Gastrocnemius medialis (tissue), 4 donors: ENCODE results near the gene PDRG1. TPM values are rescaled to one million over a fixed set of nuclear protein-coding genes. Genes with fewer than 3 reads are reported as not detected.

Experiments
- ATAC-seq, 2 donors: fragments of 150-250 bp; one replicate each; pipeline ENCODE4 v1.9.1; 2016
- DNase-seq, 2 donors: peaks; one replicate each; pipeline ENCODE4 v3.0.0-alpha.2; 2019
- H3K27ac ChIP-seq, 4 donors: fragments of 200-600 bp; sonication (generic); 1 replicate in 1 of 4; 2 replicates in 3 of 4; pipeline ENCODE4 v1.5.1; 2016 to 2018; ENCODE audit warnings: mild to moderate bottlenecking in 2 of 4, moderate library complexity in 1 of 4
- H3K27me3 ChIP-seq, 3 donors: fragments of 200-600 bp; sonication (generic) in 2 of 3; 1 replicate in 1 of 3; 2 replicates in 2 of 3; pipeline versions ENCODE4 v1.5.1 to v1.6.0; 2016 to 2019; ENCODE audit warnings: mild to moderate bottlenecking in 1 of 3, moderate library complexity in 1 of 3
- H3K36me3 ChIP-seq, 2 donors: fragments of 200-600 bp; sonication (generic) in 1 of 2; one replicate each; pipeline ENCODE4 v1.5.1; 2017 to 2018
- H3K4me1 ChIP-seq, 2 donors: fragments of 200-600 bp; sonication (generic) in 1 of 2; one replicate each; pipeline ENCODE4 v1.5.1; 2016 to 2017; ENCODE audit warnings: mild to moderate bottlenecking in 2 of 2
- H3K4me3 ChIP-seq, 4 donors: fragments of 200-600 bp; sonication (generic) in 3 of 4; 1 replicate in 1 of 4; 2 replicates in 3 of 4; pipeline ENCODE4 v1.5.1; 2016 to 2019; ENCODE audit warnings: mild to moderate bottlenecking in 2 of 4
- H3K9me3 ChIP-seq, 3 donors: fragments of 200-600 bp; sonication (generic) in 2 of 3; 1 replicate in 1 of 3; 2 replicates in 2 of 3; pipeline ENCODE4 v1.5.1; 2016 to 2019
- POLR2A ChIP-seq, 2 donors: fragments of 450-650 bp; IDR thresholded peaks; one replicate each; pipeline ENCODE4 v1.6.1; 2017; ENCODE audit warnings: antibody characterized with exemption in 2 of 2, mild to moderate bottlenecking in 2 of 2, moderate library complexity in 2 of 2
- in situ Hi-C, 4 donors: fragments of 200-750 bp; cut with MboI; loops; one replicate each; pipeline versions ENCODE4 v1.15.0 to v1.8.0; 2017; ENCODE audit warnings: low sequenced_read_pairs in 4 of 4
- intact Hi-C: fragments of 100-400 bp; cut with DNase I; formaldehyde crosslinking; loops from one replicate; pipeline ENCODE4 v1.15.1; 2023; ENCODE audit warnings: low total_unique reads
- total RNA-seq, 4 donors: library from RNA; depleted of rRNA; stranded (reverse); fragments of >200 nt; gene quantifications; one replicate each; pipeline versions ENCODE4 v1.1.0 to v1.2.3, GENCODE V29; 2016
- TF ChIP-seq, protein P1 (sequence below), 5 experiments: fragments of 450-650 bp in 3 of 5; fragments of 200-600 bp in 2 of 5; sonication (generic) in 2 of 5; IDR thresholded peaks in 4 of 5; conservative IDR thresholded peaks in 1 of 5; 1 replicate in 4 of 5; 2 replicates in 1 of 5; pipeline ENCODE4 v1.5.1; 2016 to 2019; ENCODE audit warnings: antibody characterized with exemption in 5 of 5, mild to moderate bottlenecking in 3 of 5, moderate library complexity in 3 of 5

PDRG1 gene
- total RNA-seq, 4 donors from 2014 or later: 7.0 to 12.9 (median 9.6) TPM

GRCh38 chr20:31966991-31967655 is 15.3 kb upstream of the PDRG1 start:
- DNase-seq: no peak
- ATAC-seq: no peak
- Histone ChIP-seq H3K36me3 (no peaks in the 10 kb centered on the region), H3K27me3 (peaks cover 19 to 21% (median 20%) of the 10 kb centered on the region in 3 donors), H3K4me3 (no peak overlapping the region), H3K4me1 (no peaks in the 10 kb centered on the region), H3K9me3 (no peaks in the 10 kb centered on the region), H3K27ac (no peak overlapping the region)
- intact Hi-C loops (no loop called here), in situ Hi-C loops (no loop called here)
- TF ChIP-seq POLR2A (IDR thresholded peaks at IDR 0.05): no peak
- TF ChIP-seq, protein P1, sequence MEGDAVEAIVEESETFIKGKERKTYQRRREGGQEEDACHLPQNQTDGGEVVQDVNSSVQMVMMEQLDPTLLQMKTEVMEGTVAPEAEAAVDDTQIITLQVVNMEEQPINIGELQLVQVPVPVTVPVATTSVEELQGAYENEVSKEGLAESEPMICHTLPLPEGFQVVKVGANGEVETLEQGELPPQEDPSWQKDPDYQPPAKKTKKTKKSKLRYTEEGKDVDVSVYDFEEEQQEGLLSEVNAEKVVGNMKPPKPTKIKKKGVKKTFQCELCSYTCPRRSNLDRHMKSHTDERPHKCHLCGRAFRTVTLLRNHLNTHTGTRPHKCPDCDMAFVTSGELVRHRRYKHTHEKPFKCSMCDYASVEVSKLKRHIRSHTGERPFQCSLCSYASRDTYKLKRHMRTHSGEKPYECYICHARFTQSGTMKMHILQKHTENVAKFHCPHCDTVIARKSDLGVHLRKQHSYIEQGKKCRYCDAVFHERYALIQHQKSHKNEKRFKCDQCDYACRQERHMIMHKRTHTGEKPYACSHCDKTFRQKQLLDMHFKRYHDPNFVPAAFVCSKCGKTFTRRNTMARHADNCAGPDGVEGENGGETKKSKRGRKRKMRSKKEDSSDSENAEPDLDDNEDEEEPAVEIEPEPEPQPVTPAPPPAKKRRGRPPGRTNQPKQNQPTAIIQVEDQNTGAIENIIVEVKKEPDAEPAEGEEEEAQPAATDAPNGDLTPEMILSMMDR (IDR thresholded peaks at IDR 0.05 in 4 of 5, conservative IDR thresholded peaks at IDR 0.05 in 1 of 5): no peak

DNA sequence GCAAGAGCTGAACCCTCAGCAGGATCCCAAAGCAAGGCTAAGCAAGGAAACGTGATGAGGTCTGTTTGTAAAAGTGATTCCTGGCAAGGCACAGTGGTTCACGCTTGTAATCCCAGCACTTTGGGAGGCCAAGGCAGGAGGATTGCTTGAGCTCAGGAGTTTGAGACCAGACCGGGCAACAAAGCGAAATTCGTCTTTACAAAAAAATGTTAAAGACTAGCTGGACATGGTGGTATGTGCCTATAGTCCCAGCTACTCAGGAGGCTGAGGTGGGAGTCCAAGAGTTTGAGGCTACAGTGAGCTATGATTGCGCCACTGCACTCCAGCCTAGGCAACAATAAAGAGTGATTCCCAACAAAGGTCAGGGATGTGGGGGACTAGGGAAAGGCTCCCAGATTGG is 12.0 kb upstream of the PDRG1 start:
- peaks cover 14 to 21% (median 20%) of the 10 kb centered on the region in 3 donors for H3K27me3 ChIP-seq

GRCh38 chr20:31962761-31963160 is 10.9 kb upstream of the PDRG1 start:
- DNase-seq: no peak
- intact Hi-C loops: no loop called here
- Histone ChIP-seq H3K4me3 (no peak overlapping the region), H3K27ac (no peak overlapping the region), H3K4me1 (no peaks in the 10 kb centered on the region), H3K36me3 (no peaks in the 10 kb centered on the region), H3K27me3 (peaks cover 14 to 20% (median 19%) of the 10 kb centered on the region in 3 donors), H3K9me3 (no peaks in the 10 kb centered on the region)
- TF ChIP-seq, protein P1 (IDR thresholded peaks at IDR 0.05 in 4 of 5, conservative IDR thresholded peaks at IDR 0.05 in 1 of 5): no peak
- TF ChIP-seq POLR2A (IDR thresholded peaks at IDR 0.05): no peak
- in situ Hi-C loops: no loop called here
- ATAC-seq: no peak

More for the DNA sequence above, 12.0 kb upstream of the PDRG1 start:
- in situ Hi-C loops (no loop called here), intact Hi-C loops (no loop called here)
- no peak overlapping the region for H3K4me3 ChIP-seq
- no peak overlapping the region for H3K27ac ChIP-seq
- H3K36me3 ChIP-seq: no peaks in the 10 kb centered on the region
- TF ChIP-seq POLR2A (IDR thresholded peaks at IDR 0.05): no peak
- TF ChIP-seq, protein P1 (IDR thresholded peaks at IDR 0.05 in 4 of 5, conservative IDR thresholded peaks at IDR 0.05 in 1 of 5): no peak
- H3K9me3 ChIP-seq: no peaks in the 10 kb centered on the region
- DNase-seq (no peak), ATAC-seq (no peak)
- H3K4me1 ChIP-seq: no peaks in the 10 kb centered on the region

- Histone ChIP-seq H3K9me3 (no peaks in the 10 kb centered on the region), H3K36me3 (no peaks in the 10 kb centered on the region), H3K4me3 (no peak overlapping the region), H3K27ac (no peak overlapping the region), H3K4me1 (no peaks in the 10 kb centered on the region), H3K27me3 (no peaks in the 10 kb centered on the region)
- in situ Hi-C loops (loop anchor here in 3 of 4 donors (10.0 kb wide), 2 partner anchors 102 to 132 kb away; no protein-coding TSS in a partner anchor), intact Hi-C loops (loop anchor here (10.0 kb wide), 1 partner anchor 232 kb away; the partner anchor contains the start of gene BCL2L1)
- TF ChIP-seq, protein P1 (IDR thresholded peaks at IDR 0.05 in 4 of 5, conservative IDR thresholded peaks at IDR 0.05 in 1 of 5): no peak
- no peak for TF ChIP-seq POLR2A (IDR thresholded peaks at IDR 0.05)
- ATAC-seq: no peak
- no peak for DNase-seq
Observed at GRCh38 chr20:31956556-31957526, 5.0 kb upstream of the PDRG1 start.
